OCI-M1 (cell line): ENCODE results near the gene CACNA1A.
"Not testable (repeated sequence)": the region's sequence is repeated elsewhere in the genome, so short reads cannot be mapped to it uniquely, and the experiment has no call there.

Source experiments
- DNase-seq: peaks from one replicate; lab custom pipeline; 2025; lab: John Stamatoyannopoulos, UW

Gene CACNA1A

DNA sequence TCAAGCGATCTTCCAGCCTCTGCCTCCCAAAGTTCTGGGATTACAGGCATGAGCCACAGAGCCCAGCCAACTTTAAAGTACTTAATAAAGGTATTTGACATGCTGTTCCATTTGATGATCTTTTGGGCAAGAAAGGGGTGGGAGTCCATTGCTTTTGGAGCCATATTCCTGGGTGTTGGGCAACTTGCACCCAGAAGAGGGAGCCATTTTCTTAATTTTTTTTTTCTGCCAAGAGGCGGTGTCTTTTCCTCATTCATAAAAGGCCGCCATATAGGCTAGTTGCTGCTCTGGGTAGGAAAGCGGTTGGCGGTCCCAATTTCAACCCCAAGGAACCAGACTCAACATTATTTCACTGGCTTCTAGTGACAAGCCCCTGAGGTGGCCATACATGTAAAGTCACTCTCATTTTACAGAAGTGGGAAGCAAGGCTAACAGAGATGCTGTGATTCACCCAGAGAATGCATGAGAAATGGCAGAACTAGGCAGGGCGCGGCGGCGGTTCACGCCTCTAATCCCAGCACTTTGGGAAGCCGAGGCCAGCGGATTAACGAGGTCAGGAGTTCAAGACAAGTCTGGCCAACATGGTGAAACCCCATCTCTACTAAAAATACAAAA is 139.6 kb downstream of the CACNA1A start:
- peak; percentile 24 for DNase-seq

DNA sequence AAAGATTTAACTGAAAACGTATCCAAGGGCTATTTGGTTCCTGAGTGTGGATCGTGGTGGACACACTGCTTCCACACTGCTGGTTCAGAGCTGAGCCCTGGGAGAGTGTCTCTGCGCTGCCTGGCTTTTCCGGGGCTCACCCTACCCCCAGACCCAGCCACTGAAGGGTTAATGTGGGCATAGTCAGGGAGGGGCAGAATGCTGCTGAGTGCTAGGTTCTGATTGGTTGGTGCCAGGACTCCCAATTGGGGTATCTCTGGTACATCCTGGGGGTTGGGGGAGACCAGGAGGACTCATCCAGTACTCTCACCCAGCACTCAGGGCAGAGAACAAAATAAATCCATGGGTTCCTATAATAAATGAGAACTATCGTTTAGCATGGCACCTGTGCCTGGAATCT is 142.3 kb downstream of the CACNA1A start:
- DNase-seq: no peak

DNA sequence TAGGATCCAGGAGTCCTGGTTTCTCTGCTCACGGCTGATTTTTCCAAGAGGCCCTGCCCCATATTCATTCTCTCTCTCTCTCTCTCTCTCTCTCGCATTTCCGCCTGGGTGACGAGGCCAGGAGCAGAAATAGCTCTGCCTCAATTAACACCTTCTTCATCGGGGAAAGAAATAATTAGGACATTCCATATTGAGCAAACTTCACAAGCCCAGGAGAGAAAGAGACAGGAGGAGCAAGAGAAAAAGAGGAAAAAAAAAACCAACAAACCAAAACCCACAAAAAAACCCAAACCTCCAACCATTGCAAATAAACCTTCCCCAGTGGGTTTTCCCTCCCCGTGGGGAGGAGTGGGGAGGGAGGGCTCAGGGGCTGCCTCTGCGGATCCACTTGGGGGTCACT is 143.0 kb downstream of the CACNA1A start:
- no peak for DNase-seq

DNA sequence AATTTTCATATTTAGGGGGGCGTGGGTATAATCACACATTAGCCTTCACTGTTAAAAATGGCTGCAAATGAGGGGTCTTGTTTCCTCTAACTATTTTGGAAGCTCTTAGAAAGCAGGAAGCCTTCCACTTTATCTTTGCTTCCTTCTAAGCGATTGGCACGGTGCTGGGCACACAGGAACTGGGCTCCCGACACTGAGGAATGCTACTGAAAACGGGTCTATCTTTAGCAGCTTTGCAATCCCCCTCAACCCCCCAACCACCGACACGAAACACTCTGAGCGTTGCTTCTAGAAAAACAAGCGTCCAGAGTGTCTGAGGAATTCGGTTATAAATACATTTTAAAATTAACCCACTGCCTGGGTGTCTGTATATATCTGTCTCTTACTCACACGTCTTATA is 143.6 kb downstream of the CACNA1A start:
- no peak for DNase-seq

DNA sequence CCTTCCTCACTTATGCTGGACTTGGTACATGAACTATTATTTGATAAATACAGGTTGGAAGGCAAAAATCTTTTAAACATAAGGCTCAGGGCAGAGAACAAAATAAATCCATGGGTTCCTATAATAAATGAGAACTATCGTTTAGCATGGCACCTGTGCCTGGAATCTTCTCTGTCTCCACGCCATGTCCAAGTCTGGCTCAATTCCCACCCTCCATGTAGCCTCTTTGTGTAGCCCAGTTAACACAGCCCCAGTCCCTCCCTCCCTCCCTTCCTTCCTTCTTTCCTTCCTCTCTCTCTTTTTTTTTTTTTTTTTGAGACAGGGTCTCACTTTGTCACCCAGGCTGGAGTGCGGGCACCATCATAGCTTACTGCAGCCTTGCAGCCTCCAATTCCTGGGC is 144.6 kb downstream of the CACNA1A start:
- not testable (repeated sequence) for DNase-seq

DNA sequence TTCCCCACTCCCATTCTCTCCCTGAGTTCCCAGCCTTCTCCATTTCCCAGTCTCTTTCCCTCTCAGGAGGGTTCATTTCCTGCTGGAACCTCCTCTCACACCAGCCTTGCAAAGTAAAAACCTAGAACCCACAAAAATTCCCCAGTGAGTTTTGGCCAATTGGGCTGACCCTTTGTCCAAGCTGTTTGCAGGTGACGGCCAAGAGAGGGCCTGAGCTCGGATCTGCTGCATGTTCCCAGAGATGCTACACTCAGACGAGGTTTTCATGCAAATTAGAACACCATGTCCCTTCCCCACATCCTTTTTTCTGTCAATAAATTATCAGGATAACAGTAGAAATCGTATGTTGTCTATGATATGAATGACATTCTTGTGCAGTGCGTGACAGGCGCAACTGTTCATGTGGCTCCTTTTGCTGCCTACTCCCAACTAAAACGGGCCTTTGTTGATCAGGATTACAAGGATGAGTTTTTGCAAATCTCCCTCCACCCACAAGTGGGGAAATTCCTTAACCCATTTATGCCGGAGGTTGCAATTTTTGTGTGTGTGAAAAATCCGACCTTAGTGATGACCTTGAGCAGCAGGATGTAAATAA is 149.5 kb downstream of the CACNA1A start:
- DNase-seq: no peak

DNA sequence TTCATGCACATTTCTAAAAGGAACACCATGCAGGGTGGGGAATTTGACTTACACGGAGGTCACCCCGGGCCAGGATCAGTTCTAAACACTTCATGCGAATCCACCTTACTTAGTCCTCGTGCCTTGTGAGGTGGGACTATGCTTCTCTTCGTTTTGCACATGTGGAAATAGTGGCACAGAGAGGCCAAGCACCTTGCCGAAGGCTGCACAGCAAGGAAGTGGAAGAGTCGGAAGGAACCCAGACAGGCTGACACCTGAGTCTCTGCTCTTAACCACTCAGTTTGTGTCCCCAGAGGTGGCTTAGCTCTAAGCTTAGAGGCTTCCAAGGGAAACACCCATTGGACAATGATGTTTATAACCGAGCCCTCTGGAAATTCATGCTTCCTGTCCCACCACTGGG is 150.1 kb downstream of the CACNA1A start:
- DNase-seq: no peak

DNA sequence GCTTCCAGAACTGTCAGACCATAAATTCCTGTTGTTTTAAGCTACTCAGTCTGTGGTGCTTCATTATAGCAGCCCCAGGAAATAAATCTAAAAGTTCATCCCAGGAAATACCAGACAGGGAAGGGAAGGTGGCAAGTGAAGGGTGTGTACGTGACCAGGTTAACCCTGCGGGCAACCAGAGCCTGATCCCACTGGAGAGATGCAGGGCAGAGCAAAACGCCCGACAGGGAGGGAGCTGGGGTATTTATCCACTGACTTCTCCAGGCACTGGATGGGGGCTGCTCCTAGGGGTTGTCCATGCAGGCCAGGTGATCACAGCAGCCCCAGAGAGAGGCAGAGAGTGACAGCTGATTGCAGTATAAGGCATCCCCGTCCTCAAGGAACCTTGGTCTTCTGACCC is 150.9 kb downstream of the CACNA1A start:
- DNase-seq: no peak

DNA sequence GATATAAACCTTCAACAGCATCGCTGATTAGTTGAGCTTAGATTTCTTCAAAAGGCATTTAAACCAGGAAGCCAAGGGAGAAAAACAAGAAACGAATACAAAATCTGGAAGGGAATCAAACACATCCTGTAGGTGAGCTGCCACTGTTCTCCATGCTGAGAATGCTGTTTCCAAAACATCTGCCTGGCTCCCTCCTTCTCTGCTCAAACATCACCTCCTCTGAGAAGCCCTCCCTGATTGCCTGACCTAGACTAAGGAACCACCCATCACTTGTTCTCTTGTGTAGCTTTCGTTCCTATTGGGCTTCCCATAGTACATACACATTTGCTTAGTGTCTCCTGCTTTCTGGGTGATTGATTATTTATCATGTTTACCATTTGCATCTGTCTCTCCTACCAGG is 152.7 kb downstream of the CACNA1A start:
- DNase-seq: no peak

DNA sequence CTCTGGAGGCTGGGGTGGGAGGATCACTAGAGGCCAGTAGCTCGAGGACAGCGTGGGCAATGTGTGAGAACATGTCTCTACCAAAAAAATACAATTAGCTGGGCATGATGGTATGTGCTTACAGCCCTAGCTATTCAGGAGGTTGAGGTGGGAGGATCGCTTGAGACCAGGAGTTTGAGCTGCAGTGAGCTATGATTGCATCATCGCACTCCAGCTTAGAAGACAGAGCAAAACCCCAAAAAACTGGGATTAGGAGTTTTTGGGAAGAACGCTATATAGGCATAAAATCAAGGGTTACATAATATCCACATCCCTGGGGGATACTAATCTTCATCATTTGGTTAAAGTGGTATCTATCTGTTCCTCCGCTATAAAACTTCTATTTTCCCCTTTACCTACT is 155.5 kb downstream of the CACNA1A start:
- DNase-seq: no peak

DNA sequence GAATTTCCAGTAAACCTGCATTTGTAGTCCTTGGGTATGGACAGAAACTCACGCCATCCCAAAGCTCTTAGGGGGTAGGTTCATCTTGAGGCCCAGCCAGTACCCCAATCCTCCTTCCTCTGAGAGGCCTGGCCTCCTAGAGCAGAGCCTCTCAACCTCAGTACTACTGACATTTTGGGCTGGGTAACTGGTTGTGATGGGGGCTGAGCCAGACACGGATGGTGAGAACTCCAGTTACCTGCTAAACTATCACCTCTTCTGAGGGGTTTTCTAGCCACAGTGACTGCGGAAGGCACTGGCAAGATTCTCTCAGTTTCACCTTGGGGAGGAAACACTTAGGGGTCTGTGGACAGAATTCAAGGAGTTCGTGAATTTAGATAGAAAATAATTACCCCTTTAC is 156.2 kb downstream of the CACNA1A start:
- DNase-seq: no peak

DNA sequence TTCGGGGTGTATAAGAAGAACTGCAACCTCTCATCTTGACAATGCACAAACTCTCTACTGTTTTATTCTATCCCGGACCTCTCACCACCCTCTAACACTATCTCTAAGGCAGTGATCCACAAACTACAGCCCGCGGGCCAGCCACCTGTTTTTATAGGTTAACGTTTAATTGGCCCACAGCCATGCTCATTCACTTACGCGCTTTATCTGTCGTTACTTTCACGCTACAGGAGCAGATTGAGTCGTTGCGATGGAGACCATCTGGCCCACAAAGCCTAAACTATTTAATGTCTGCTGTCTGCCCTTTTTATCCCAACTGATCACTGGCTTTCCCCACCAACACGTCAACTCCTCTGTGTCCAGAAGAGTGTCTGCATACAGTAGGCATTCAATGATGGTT is 158.9 kb downstream of the CACNA1A start:
- DNase-seq: no peak

DNA sequence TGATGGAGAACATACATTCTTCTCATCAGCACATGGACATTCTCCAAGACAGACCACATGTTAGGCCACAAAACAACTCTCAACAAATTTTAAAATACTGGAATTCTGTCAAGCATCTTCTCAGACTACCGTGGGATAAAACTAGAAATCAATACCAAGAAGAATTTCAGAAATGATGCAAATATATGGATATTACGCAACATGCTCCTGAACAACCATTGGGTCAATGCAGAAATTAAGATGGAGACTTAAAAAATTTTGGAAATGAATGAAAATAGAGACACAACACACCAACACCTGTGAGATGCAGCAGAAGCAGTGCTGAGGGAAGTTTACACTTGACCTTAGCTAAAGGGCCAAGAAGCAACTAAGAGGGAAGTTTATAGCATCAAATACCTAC is 162.8 kb downstream of the CACNA1A start:
- DNase-seq: no peak

DNA sequence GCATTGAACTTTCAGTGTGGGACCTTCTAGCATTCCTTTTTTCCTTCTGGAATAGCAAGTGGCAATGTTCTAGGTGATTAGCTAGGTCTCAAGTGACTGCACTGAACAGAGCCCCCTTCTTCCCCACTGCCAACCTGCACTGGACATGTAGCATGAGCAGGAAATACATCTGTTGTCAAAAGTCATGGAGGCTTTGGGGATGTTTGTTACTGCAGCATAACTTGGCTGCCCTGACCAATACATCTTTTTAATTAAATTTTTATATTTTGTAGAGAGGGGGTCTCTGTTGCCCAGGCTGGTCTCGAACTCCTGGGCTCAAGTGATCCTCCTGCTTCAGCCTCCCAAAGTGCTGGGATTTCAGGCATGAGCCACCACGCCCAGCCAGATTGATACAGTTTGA is 163.6 kb downstream of the CACNA1A start:
- DNase-seq: no peak

DNA sequence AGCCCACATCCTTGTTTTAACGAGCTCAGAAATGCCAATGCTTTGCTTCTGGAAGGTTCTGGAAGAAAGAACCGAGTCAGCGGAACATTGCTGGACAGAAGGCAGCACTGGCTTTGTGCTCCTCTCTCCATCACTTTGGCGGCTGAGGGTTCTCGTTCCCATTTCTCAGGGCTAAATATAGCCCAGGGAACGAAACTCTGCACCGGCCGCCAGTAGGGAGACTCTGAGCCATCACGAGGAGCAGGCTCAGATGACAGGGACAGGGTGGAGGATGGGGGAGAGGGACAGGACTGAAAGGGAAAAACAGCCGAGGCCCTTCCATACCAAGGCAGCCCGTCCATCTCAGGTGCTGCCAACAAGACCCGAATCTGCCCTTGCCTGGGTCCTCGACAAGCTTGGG is 166.4 kb downstream of the CACNA1A start:
- DNase-seq: no peak

DNA sequence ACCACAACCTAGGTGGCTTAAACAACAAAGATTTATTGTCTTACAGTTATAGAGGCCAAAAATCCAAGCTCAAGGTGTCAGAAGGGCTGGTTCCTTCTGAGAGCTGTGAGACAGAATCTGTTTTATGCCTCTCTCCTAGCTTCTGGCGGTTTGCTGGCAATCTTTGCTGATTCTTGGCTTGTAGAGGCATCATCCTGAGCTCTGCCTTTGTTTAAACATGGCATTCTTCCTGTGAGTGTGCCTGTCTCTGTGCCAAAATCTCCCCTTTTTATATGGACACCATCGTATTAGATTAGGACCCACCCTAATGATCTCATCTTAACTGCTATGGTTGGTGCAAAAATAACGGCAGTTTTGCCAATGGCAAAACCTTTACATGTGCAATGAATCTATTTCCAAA is 169.1 kb downstream of the CACNA1A start:
- DNase-seq: no peak

DNA sequence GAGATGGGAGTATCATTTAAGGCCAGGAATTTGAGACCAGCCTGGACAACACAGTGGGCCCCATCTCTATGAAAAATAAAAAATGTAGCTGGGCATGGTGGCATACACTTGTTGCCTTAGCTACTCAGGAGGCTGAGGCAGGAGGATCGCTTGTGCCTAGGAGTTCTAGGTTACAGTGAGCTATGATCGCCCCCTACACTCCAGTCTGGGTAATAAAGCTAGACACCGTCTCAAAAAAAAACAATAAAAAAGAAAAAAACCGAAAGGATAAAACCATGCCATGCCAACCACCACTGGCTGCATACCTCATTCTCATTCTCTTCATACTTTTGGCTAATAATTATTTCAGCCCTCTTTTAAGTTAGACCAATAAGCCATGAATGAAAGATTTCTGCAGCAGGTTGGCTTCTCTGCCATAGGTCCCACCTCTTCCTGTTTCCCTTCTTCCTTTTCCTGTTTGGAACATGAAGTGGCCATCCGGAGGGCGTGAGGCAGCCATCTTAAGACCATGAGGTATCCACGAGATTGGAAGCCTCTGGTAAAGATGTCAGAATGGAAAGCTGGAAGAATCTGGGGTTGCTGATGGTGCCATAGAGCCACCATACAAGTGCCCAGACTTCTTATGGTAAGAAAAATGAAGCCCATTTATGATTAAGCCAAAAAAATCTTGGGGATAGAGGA is 171.3 kb downstream of the CACNA1A start:
- DNase-seq: no peak

DNA sequence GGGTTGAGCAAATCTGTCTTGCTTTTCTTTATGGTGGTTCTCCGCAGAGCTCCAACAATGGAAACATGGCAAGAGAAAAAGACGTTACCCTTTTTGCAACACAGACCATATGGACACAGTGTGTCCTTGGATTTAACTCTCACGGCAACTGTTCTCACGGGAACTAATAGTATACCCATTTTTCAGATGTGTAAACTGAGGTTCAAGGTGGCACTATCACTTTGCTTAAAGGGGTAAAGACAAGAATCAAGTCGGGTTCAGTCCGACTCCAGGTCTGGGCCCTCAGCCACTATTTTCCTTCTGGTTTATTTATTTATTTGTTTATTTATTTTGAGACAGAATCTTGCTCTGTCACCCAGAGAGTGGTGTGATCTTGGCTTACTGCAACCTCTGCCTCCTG is 176.0 kb downstream of the CACNA1A start:
- no peak for DNase-seq

DNA sequence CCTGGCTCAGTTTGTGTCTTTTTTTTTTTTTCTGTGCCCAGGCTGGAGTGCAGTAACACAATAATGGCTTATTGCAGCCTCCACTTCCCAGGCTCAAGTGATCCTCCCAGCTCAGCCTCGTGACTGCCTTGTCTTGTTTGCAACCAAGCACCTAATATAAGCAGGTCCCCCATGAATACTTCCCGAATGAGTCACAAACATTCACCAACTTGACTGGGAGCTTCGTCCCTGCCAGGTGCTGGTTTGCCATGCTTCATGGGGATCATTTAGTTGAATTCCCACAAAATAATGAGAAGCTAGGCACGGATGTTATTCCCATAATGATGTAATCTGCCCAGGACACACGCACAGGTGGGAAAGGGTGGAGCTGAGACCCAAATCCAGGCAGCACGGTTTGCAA is 176.5 kb downstream of the CACNA1A start:
- no peak for DNase-seq

DNA sequence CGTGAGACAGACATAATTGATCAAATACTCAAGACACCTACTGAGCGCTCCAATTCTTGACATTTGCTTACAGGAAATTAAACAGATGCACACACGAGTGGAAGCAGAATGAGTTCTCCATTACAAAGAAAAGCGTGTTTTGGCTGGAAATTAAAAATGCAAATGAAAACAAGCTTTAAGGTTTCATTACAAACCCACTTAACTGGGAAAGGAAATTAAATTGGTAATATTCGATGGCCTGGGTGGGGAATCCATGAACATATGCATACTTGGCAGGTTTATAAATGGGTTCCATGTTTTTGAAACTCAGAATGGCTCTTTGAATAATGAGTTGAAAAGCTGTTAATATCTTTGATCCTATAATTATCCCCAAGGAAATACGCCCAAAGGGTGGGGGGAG is 178.0 kb downstream of the CACNA1A start:
- DNase-seq: no peak

DNA sequence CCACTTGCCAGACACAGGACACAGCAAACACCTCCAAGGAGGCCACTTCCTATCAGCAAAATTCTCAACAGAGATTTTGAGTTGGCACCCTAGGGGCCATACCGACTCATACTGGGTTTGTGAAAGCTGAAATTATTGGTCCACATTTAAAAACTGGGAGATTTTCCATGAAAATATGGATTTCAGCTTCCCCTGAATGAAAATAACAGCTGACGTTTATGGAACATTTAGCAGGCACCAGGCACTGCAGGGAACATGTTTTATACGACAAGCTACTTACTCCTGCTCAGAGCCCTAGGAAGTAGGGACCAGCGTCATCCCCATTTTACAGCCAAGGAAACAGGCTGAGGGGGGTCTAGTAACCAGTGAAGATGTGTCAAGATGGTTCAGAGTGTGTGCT is 186.8 kb downstream of the CACNA1A start:
- DNase-seq: no peak

DNA sequence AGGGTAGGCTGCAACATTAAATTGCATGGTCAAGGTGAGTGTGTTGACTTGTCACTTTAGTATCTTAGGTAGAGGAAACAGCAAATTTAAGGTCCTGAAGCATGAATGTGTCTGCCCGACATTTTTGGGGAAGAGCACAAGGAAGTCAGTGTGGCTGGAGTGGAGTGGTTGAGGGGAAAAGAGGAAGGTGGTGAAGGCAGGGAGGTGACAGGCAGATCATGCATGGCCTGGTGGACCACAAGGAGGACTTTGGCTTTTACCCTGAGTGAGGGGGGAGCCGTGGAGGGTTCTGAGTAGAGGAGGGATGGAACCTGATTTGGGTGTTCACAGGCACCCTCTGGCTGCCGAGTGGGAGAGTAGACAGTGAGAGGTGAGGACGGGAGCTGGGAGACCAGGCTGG is 188.1 kb downstream of the CACNA1A start:
- DNase-seq: no peak

DNA sequence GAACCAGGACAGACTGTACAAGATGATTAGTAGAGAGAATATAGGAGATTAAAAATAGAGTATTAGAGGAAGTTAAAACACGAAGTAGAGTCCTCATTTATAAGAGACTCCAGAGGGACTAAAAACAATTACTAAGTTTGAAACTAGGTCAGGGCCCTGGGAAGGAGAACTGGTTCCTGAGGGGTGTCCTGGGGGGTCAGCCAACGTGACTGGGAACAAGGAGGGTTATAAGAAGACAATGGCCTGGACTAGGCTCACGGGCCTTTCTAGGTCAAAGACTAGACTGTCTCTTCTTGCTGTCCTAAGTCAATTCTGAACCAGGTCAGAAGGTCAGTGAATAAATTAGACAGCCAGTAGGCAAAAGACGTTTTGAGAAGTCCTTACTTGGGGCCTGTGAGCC is 190.8 kb downstream of the CACNA1A start:
- no peak for DNase-seq

DNA sequence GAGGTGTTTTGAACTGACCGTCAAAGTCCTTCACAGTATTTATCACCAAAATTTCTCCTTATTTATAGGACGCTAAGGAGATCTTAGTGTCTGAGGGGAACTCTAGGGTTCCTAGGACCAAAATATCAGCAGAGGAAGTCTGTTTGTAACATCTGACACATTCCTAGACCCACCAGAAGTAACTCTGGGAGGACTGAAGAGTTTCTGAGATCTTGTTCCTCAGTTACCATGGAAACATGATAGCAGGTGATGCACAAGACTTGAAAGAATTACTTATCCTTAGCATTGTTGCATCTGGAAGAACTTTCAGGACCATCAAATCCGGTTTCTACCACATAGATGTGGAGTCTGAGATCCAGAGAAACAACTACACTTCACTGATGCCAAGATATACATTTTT is 191.5 kb downstream of the CACNA1A start:
- DNase-seq: no peak
